GM06990 (cell line): Measurements from ENCODE around the gene FBXL17.

Experiments
- DNase-seq: peaks from one replicate; pipeline ENCODE4 v3.0.0-alpha.2; 2011; ENCODE audit not compliant: insufficient read length; ENCODE audit errors: extremely low read depth
- H3K27me3 ChIP-seq: replicated peaks from 2 replicates; pipeline ENCODE4 v1.6.0; 2011; ENCODE audit warnings: low read length; ENCODE audit not compliant: control insufficient read depth, insufficient read depth
- H3K36me3 ChIP-seq: 2 replicates; pipeline ENCODE4 v1.5.1; 2011; ENCODE audit warnings: low read length; ENCODE audit not compliant: control insufficient read depth, insufficient read depth
- H3K4me3 ChIP-seq: replicated peaks from 2 replicates; pipeline ENCODE4 v1.5.1; 2011; ENCODE audit warnings: low read depth, mild to moderate bottlenecking, control low read depth, low read length
- CTCF ChIP-seq: IDR thresholded peaks from 2 replicates; pipeline ENCODE4 v1.5.1; 2011; ENCODE audit warnings: low read length, control low read depth, mild to moderate bottlenecking, inconsistent platforms; ENCODE audit not compliant: insufficient read depth, poor library complexity, severe bottlenecking

FBXL17 gene

DNA sequence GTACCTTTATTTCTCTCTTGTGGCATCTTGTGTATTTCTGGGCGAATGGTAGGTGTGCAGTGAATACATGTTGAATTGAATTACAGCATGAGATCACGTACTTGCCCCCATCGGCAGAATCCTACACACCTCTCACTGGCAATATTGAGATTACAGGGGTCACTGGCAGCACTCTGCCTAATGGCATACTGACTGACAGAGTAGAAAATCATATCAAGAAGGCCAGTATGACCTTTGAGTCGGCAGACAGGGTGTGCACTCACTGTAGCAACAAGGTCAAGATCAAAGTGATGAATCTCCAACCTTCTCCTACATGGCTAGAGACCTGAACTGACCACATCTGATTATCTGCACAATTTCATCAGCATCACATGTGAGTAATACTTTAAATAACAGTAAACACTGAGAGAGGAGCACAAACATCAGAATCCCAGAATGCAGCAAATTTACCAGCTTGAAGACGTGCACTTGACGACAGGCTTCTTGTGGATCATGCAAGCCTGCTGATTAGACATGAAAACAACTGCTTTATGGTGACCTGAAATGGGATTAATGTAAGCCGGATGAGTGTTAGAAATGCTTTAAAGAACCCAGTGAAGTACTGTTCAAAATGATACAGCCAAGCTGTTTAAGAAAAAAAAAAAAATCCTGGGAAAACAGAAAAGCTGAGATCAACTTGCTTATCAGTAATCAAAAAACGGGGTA is 444.1 kb downstream of the FBXL17 start:
- no peak for DNase-seq
- TF ChIP-seq CTCF, result no peak
- H3K27me3 ChIP-seq, result no peaks in the 10 kb centered on the region
- H3K4me3 ChIP-seq, result no peak overlapping the region
- H3K36me3 ChIP-seq, result no peaks in the 10 kb centered on the region

DNA sequence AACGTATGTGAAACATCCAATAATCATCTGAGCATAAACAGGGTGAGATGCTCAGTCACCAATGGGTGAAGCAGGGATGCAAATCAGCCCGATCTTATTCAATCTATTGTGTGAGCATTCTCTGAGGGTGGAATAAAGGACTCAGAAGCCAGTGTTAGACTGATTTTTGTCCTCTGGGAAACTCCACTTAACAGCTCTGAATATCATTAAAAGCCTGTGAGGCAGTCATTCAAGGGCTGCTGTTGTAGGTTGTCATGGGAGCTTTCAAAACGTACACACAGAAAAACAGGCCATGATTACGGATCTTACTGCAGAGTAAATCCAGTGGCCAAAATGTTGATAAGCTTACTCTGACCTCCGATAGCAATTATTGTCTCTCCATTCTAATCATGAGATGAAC is 444.7 kb downstream of the FBXL17 start:
- Histone ChIP-seq H3K27me3 (no peaks in the 10 kb centered on the region), H3K36me3 (no peaks in the 10 kb centered on the region), H3K4me3 (no peak overlapping the region)
- TF ChIP-seq CTCF, result no peak
- no peak for DNase-seq

GRCh38 chr5:107936515-107936914 is 445.4 kb downstream of the FBXL17 start:
- Histone ChIP-seq H3K27me3 (no peaks in the 10 kb centered on the region), H3K4me3 (no peak overlapping the region), H3K36me3 (no peaks in the 10 kb centered on the region)
- no peak for TF ChIP-seq CTCF
- DNase-seq, result no peak

DNA sequence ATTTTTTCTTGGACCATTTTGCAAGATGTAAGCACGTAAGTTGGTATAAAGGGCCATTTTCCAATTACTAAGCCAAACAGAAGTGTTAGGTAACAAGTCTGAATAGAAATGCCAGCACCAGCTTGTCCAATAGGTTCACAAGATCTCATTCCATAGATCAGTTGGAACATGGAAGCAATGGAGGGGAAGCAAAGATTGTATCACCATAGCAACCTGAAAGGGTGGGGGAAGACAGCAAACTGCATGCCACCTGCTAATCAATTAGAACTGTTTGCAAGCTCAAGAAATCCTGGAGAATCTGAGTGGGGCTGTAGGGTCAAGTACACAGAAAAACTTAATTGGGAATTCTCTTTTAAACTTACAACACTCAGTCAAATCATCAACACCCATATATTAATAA is 446.3 kb downstream of the FBXL17 start:
- no peak for DNase-seq
- no peak overlapping the region for H3K4me3 ChIP-seq
- no peaks in the 10 kb centered on the region for H3K27me3 ChIP-seq
- no peaks in the 10 kb centered on the region for H3K36me3 ChIP-seq
- TF ChIP-seq CTCF, result no peak

DNA sequence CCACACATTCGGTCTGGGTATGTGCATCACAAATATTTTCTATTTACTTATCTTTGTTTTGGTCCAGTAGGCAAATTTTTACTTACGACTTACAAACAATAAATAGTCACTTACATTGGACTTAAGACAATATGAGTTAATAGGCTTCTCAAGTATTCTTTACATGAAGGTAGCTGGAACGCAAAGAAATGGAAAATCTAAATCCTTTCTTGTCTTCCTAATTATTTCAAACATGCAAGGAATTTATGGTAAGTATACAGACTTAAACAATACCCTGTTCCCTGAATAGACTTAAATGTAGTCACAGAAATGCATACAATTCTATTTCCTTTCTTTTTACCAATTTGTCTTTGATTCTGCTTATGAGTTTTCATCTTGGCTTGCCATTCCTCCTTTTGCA is 448.6 kb downstream of the FBXL17 start:
- DNase-seq, result no peak
- TF ChIP-seq CTCF, result no peak
- no peaks in the 10 kb centered on the region for H3K27me3 ChIP-seq
- H3K4me3 ChIP-seq, result no peak overlapping the region
- no peaks in the 10 kb centered on the region for H3K36me3 ChIP-seq

DNA sequence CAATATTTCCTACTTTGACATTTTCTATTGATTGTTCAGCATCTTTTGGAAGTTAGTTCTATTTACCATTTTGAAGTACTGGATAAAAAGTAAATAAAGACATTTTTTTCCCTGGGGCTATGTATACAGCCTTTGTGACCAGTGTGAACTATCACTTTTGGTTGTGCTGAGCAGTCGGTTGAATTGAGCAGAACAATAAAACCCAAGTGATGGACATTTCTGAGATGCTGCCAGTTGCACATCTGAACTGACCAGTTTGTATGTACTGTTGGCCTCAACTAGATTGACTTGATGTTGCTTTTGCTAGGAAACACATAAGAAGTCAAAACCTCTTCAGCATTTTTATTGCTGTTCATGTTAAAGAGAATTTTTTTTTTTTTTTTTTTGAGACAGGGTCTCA is 451.0 kb downstream of the FBXL17 start:
- TF ChIP-seq CTCF, result no peak
- no peaks in the 10 kb centered on the region for H3K36me3 ChIP-seq
- H3K4me3 ChIP-seq, result no peak overlapping the region
- no peaks in the 10 kb centered on the region for H3K27me3 ChIP-seq
- DNase-seq, result no peak
